GM18498 (cell line): ENCODE results near the gene ASB10.

ENCODE experiments used
- ATAC-seq: cut with Tn5 transposase; IDR thresholded peaks from one replicate; pipeline ENCODE4 v1.9.1; 2021; ENCODE audit warnings: mild to moderate bottlenecking, moderate library complexity; ENCODE audit not compliant: unreplicated experiment

Gene ASB10

GRCh38 chr7:151210087-151210854, 23.2 kb upstream of the ASB10 start, which contains the start of gene H2BK1:
Gene H2BK1 (minus strand): TSS chr7:151210488. CDS start chr7:151210318, 170 bp downstream.
- no peak for ATAC-seq

- ATAC-seq, result no peak
Observed at GRCh38 chr7:151209588-151209987, 22.5 kb upstream of the ASB10 start.

GRCh38 chr7:151208253-151208862, 21.3 kb upstream of the ASB10 start:
- no peak for ATAC-seq

GRCh38 chr7:151207804-151208203, 20.8 kb upstream of the ASB10 start:
- no peak for ATAC-seq

GRCh38 chr7:151207315-151207714, 20.3 kb upstream of the ASB10 start:
- no peak for ATAC-seq

- no peak for ATAC-seq
Observed at GRCh38 chr7:151206914-151207313, 19.9 kb upstream of the ASB10 start.

GRCh38 chr7:151205730-151206129, 18.7 kb upstream of the ASB10 start:
- no peak for ATAC-seq

- no peak for ATAC-seq
Observed at GRCh38 chr7:151204383-151205032, 17.5 kb upstream of the ASB10 start.

GRCh38 chr7:151202836-151203235, 15.8 kb upstream of the ASB10 start:
- ATAC-seq, result no peak

GRCh38 chr7:151201751-151202150, 14.7 kb upstream of the ASB10 start:
- no peak for ATAC-seq

- ATAC-seq, result no peak
Observed at GRCh38 chr7:151201344-151201743, 14.3 kb upstream of the ASB10 start.

GRCh38 chr7:151198945-151199848, 12.1 kb upstream of the ASB10 start:
- ATAC-seq, result no peak

GRCh38 chr7:151197932-151198331, 10.9 kb upstream of the ASB10 start:
- ATAC-seq, result no peak

GRCh38 chr7:151195616-151196450, 8.8 kb upstream of the ASB10 start:
- ATAC-seq, result no peak

- no peak for ATAC-seq
Observed at GRCh38 chr7:151194188-151194587, 7.1 kb upstream of the ASB10 start.

GRCh38 chr7:151193203-151193978, 6.3 kb upstream of the ASB10 start:
- ATAC-seq, result no peak

- ATAC-seq, result no peak
Observed at GRCh38 chr7:151192002-151192539, 5.0 kb upstream of the ASB10 start.

- ATAC-seq, result no peak
Observed at GRCh38 chr7:151191544-151191943, 4.5 kb upstream of the ASB10 start.

- no peak for ATAC-seq
Observed at GRCh38 chr7:151189038-151189437, 2.0 kb upstream of the ASB10 start.
